H1 (cell line): Measurements from ENCODE around the gene ATP13A3. TPM values are rescaled to one million over a fixed set of nuclear protein-coding genes. Genes with fewer than 3 reads are reported as not detected.

Experiments used
- EZH2 ChIP-seq: fragments of 200-600 bp; sonication (generic); IDR thresholded peaks from 2 replicates; pipeline ENCODE4 v1.7.1; 2012; ENCODE audit warnings: low read depth, mild to moderate bottlenecking, moderate library complexity, low read length, inconsistent platforms; ENCODE audit not compliant: severe bottlenecking
- KDM4A ChIP-seq: IDR thresholded peaks from one replicate; pipeline ENCODE4 v1.7.1; 2012; ENCODE audit warnings: low read depth, mild to moderate bottlenecking, moderate library complexity, low read length, inconsistent platforms; ENCODE audit not compliant: severe bottlenecking
- MAFK ChIP-seq: IDR thresholded peaks from 2 replicates; pipeline ENCODE4 v1.6.1; 2012; ENCODE audit warnings: low read depth, mild to moderate bottlenecking, improper control_type of control experiment, low read length
- NANOG ChIP-seq: IDR thresholded peaks from 2 replicates; pipeline ENCODE4 v1.6.1; 2011; ENCODE audit warnings: low read length, low read depth, mild to moderate bottlenecking, inconsistent platforms; ENCODE audit not compliant: insufficient read depth, poor library complexity, severe bottlenecking
- polyA plus RNA-seq, 7 experiments: library from polyadenylated mRNA; depleted of rRNA in 3 of 7; stranded (reverse) in 5 of 7; unstranded in 2 of 7; fragments of >200 nt in 5 of 7; fragments of 200-250 nt in 2 of 7; gene quantifications; 1 replicate in 5 of 7; 2 replicates in 1 of 7; 4 replicates in 1 of 7; pipeline versions ENCODE4 v1.2.1 to v1.2.3, GENCODE V29; 2011 to 2013; ENCODE audit warnings: missing spikeins in 2 of 7, mixed read lengths in 2 of 7
- total RNA-seq: library from RNA; stranded (reverse); fragmentation: NEBNext Ultra II Directional; extraction: Animal tissue kit (Norgen Biotek cat#: 25700); gene quantifications from 2 replicates; pipeline ENCODE4 v1.2.1, GENCODE V29; 2021

The ATP13A3 gene
- total and polyA plus RNA-seq, 2 of the 8 experiments (the other 6 are each of a cell fraction or from before 2014, with no cell fraction given), result 18.6 to 92.2 TPM

DNA sequence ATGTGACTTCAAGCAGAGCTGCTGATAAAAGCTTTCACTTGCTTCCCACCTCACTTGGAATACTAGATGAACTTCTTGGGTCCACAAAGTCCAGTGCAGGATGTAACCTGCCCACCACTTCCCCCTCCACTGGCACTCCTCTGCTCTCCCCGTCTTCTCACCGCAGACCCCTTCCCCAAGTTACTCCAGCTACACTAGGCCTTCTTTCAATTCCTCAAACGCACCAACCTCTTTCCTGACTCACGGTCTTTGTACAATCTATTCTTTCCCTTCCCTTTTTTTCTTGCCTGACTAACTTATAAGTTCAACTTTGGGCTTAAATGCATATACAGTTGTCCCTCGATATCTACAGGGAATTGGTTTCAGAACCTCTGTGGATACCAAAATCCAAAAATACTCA lies 5.2 kb upstream of the ATP13A3 start (continued):
- no peak for TF ChIP-seq EZH2
- TF ChIP-seq NANOG, result no peak
- TF ChIP-seq KDM4A, result no peak
- TF ChIP-seq MAFK, result no peak
